GM12891 (cell line): ENCODE measurements around the gene ZNF567. TPM values are rescaled to one million over a fixed set of nuclear protein-coding genes. Genes with fewer than 3 reads are reported as not detected.
A peak's percentile ranks its signal among the peaks of the same experiment; 100 is the strongest.

Experiments used
- DNase-seq: peaks from one replicate; pipeline ENCODE4 v3.0.0; 2011; ENCODE audit warnings: low spot score; ENCODE audit not compliant: insufficient read length
- FAIRE-seq: peaks from 2 replicates; lab custom pipeline; 2011; peaks lifted over from hg19 to GRCh38; lab: Jason Lieb, UNC
- PAX5 ChIP-seq: IDR thresholded peaks from 2 replicates; pipeline ENCODE4 v1.6.1; 2011; ENCODE audit warnings: low read length, moderate library complexity, mild to moderate bottlenecking; ENCODE audit not compliant: insufficient read depth, severe bottlenecking
- POLR2A ChIP-seq: IDR thresholded peaks from 2 replicates; pipeline ENCODE4 v1.6.1; 2011; ENCODE audit warnings: low read depth, low read length, control low read depth
- POLR2AphosphoS5 ChIP-seq: IDR thresholded peaks from 2 replicates; pipeline ENCODE4 v1.6.1; 2011; ENCODE audit warnings: low read depth, low read length, control low read depth
- POU2F2 ChIP-seq: IDR thresholded peaks from 2 replicates; pipeline ENCODE4 v1.6.1; 2011; ENCODE audit warnings: low read depth, mild to moderate bottlenecking, control low read depth, low read length, moderate library complexity
- SPI1 ChIP-seq: IDR thresholded peaks from 2 replicates; pipeline ENCODE4 v1.6.1; 2011; ENCODE audit warnings: low read depth, low read length, control low read depth
- TAF1 ChIP-seq: IDR thresholded peaks from 2 replicates; pipeline ENCODE4 v1.6.1; 2011; ENCODE audit warnings: low read depth, low read length, control low read depth
- polyA plus RNA-seq: library from polyadenylated mRNA; unstranded; fragments of >200 nt; gene quantifications from one replicate; pipeline ENCODE4 v1.2.1, GENCODE V29; 2012; ENCODE audit warnings: low read depth, missing spikeins, inconsistent platforms; ENCODE audit not compliant: missing spikeins

ZNF567 gene
- polyA plus RNA-seq, result 2.1 TPM

- peak; percentile 80 for FAIRE-seq
- TF ChIP-seq TAF1, result no peak
- peak; percentile 62 for TF ChIP-seq POLR2A
- TF ChIP-seq PAX5, result no peak
- 0 out of 2 replicates have a peak, but pooled peaks have one; percentile 11 for TF ChIP-seq SPI1
- peak; percentile 61 for TF ChIP-seq POLR2AphosphoS5
- peak; percentile 79 for DNase-seq
Measured at GRCh38 chr19:36687214-36688056, at the start of gene ZNF567. Gene ZNF567 (plus strand): TSS chr19:36687612. CDS start chr19:36694868, 7,256 bp downstream.

- TF ChIP-seq POU2F2 (no peak), SPI1 (no peak), POLR2AphosphoS5 (no peak), TAF1 (no peak), PAX5 (no peak), POLR2A (no peak)
- FAIRE-seq, result no peak
- DNase-seq, result no peak
Measured at GRCh38 chr19:36638862-36639510, 48.4 kb upstream of the ZNF567 start.

DNA sequence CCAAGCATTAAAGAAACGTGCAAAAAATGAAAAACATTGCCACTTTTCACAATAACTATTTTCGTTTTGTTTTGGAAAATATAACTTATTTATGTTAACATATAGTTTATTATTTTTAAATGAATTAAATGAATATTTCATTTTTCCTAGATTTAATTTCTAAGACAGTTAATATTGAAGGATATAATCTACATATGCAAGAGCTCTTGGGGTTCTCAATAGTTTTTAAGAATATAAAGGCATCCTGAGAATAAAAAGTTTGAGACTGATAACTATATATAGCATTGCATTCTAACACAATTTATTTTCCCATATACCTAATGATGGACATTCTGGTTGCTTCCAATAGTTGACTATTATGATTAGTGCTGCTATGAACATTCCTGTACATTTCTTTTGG lies 40.7 kb upstream of the ZNF567 start:
- DNase-seq (no peak), FAIRE-seq (no peak)
- TF ChIP-seq SPI1 (no peak), POU2F2 (no peak)

DNA sequence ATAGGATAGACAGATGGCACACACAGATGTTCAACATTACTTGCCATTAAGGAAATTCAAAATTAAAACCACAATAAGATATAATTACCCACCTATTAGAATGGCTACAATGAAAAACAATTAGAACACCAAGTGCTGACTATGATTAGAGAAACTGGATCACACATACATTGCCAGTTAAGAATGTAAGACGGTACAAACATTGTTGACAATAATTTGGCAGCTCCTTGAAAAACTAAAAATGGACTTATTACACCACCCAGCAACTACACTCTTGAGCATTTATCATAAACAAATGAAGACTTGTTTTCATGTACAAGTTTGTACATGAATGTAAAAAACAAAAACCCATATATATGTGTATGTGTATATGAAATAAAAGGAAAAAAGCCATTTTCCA lies 34.5 kb upstream of the ZNF567 start:
- DNase-seq, result no peak
- TF ChIP-seq POLR2A (no peak), POLR2AphosphoS5 (no peak), PAX5 (no peak), TAF1 (no peak), POU2F2 (no peak), SPI1 (no peak)
- no peak for FAIRE-seq

DNA sequence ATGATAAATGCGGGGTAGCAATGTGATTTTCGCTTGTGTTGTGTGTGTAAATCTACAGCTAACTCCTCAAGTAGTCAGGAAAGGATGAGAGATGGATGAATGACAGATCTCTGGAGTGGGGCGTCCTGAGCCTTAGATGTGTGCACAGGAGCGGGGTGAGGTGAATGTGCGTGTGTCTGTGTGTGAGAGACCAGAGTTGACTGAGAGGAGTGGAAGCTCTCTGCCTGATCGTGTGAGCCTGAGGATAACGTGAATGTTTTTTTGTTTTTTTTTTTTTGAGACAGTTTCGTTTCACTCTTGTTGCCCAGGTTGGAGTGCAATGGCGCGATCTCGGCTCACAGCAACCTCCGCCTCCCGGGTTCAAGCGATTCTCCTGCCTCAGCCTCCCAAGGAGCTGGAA lies 21.6 kb upstream of the ZNF567 start:
- no peak for FAIRE-seq
- TF ChIP-seq POLR2AphosphoS5, result no peak
- TF ChIP-seq TAF1, result no peak
- TF ChIP-seq POU2F2, result no peak
- no peak for TF ChIP-seq PAX5
- no peak for TF ChIP-seq SPI1
- no peak for TF ChIP-seq POLR2A
- no peak for DNase-seq

GRCh38 chr19:36668646-36669045 lies 18.8 kb upstream of the ZNF567 start:
- FAIRE-seq (no peak), DNase-seq (no peak)
- TF ChIP-seq POU2F2, result no peak

GRCh38 chr19:36672368-36672767 lies 15.0 kb upstream of the ZNF567 start:
- DNase-seq (no peak), FAIRE-seq (no peak)
- no peak for TF ChIP-seq SPI1
- no peak for TF ChIP-seq PAX5

DNA sequence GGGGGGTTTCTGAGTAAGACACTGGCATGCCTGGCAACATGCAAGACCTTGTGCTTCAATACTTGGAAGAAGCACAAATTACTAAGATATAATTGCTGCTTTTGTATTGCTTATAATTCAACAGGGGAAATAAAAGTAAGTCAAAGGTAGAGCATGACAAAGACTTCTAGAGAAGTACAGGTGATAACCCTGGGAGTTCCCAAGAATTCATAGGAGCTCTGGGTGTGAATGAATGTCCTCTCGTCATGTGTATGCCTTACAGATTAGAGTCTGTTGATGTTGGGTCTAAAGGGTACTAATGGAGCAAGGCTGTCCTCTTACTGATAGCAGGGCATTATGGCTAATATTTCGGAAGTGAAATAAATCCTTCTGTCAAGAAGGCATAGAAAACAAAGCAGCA lies 13.2 kb upstream of the ZNF567 start:
- FAIRE-seq (no peak), DNase-seq (no peak)
- TF ChIP-seq PAX5, result no peak
- no peak for TF ChIP-seq POLR2A
- TF ChIP-seq SPI1, result no peak
- no peak for TF ChIP-seq TAF1
- TF ChIP-seq POLR2AphosphoS5, result no peak
- TF ChIP-seq POU2F2, result no peak

DNA sequence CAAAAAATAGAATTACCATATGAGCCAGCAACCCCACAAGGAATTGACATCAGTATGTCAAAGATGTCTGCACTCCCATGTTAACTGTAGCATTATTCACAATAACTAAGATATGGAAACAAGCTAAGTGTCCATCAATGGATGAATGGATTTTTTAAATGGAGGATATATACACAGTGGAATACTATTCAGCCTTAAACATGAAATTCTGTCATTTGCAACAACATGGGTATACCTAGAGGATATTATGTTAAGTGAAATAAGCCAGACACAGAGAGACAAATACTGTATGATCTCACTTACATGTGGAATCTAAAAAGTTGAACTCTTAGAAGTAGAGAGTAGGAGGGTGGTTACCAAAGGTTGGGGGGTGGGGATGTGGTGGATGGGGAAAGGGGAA lies 8.0 kb upstream of the ZNF567 start:
- TF ChIP-seq POU2F2 (no peak), POLR2A (no peak)
- FAIRE-seq, result no peak

DNA sequence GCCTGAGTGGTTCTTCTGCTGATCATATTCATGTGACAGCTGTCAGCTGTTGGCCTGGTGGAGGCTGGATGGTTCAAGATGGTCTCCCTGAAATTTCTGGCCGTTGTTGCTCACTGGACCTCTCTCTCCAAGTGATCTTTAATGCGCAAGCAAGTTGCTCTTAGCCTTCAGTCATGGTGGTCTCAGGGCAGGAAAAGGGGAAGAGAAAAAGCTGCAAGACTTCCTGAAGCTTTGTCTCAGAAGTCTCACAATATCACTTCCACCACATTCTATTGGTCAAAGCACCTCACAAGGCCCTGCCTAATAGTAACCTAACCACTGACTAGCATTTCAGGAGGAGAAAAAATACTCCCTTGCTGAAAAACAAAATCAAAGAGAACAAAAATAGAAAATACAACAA lies 1.6 kb upstream of the ZNF567 start:
- TF ChIP-seq POU2F2, result no peak
- peak; percentile 65 for TF ChIP-seq SPI1
- DNase-seq (no peak), FAIRE-seq (no peak)

More for the DNA sequence above, 8.0 kb upstream of the ZNF567 start:
- no peak for DNase-seq
